ENCODE measurements around the gene NAA80.

DNA sequence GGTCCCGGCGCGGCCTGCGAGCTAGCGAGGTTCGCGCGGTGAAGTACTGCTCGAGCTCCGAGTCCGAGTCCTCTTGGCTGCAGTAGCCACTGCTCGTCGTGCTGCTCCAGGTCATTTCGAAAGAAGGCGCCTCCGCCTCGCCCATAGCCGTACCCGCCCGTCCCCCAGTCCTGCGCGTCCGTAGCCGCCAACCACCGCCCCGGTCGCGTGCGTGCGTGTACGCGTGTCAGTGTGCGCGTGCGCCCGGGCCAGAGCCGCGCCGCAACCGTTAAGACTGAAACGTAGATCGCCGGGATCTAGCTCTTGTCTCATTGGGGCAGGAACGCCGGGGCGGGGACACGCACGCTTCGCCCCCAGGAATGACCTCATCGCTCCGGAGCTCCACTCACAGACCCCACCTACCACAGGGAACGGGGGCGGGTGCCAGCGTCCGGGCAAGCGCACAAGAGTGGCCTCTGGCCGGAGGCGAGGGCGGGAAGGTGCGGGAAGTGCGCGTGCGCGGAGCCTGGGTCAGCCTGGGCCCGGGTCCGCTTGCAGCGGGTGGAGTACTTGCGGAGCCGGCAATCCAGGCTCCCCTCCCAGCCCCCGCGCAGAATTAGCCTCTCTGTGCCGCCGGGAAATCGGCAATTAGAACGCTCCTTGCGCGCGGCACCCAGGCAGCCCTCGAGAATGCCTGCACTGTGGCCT lies 38.1 kb upstream of the NAA80 start:
- TF ChIP-seq RARB (CRISPR knock-in tag; IDR thresholded peaks at IDR 0.05) = no peak
- TF ChIP-seq ZC3H10 (CRISPR knock-in tag; IDR thresholded peaks at IDR 0.05) = no peak
- no peak for TF ChIP-seq ESRRG (CRISPR knock-in tag; IDR thresholded peaks at IDR 0.05)

Data from SK-N-SH treated with all-trans-retinoic acid at 6 μM for 48 hours (cell line).